ENCODE measurements around the gene GINM1. TPM values are rescaled to one million over a fixed set of nuclear protein-coding genes. Genes with fewer than 3 reads are reported as not detected.

Gene GINM1
- total RNA-seq, 4 donors from 2014 or later = 53.7 to 71.8 (median 57.0) TPM

DNA sequence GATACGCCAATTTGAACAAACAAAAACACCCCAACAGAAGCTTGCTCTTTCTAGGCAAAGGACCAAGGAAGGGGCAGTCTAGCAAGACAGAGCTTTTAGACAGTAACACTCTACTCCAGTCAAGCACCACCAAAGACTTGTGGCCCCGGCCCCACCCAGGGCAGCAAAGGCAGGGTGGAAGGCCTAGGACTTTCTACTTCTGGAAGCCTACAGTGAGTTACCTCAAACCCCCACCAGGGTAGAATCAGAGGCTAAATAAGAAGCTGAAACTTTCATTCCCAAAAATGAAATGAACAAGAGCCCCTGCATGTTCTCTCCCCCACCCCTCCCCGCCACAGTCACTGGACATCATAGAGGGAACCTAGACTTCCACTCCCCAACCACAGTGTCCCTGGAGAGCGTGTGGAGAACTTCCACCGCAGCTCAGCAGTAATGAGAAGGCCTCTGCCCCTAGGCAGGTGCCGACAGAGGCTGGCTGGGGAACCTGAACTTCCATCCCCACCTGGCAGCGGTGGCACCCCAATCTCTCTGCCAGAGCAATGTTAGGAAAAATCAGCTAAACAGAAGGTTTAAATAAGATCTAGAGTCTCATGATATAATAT lies 42.3 kb downstream of the GINM1 start:
- intact Hi-C loops (cut with DNase I) = no loop called here
- no peaks in the 10 kb centered on the region for H3K4me1 ChIP-seq
- no peaks in the 10 kb centered on the region for H3K27me3 ChIP-seq
- H3K36me3 ChIP-seq = peaks cover 0 to 21% (median under 1%) of the 10 kb centered on the region in 4 donors
- TF ChIP-seq, protein P1, sequence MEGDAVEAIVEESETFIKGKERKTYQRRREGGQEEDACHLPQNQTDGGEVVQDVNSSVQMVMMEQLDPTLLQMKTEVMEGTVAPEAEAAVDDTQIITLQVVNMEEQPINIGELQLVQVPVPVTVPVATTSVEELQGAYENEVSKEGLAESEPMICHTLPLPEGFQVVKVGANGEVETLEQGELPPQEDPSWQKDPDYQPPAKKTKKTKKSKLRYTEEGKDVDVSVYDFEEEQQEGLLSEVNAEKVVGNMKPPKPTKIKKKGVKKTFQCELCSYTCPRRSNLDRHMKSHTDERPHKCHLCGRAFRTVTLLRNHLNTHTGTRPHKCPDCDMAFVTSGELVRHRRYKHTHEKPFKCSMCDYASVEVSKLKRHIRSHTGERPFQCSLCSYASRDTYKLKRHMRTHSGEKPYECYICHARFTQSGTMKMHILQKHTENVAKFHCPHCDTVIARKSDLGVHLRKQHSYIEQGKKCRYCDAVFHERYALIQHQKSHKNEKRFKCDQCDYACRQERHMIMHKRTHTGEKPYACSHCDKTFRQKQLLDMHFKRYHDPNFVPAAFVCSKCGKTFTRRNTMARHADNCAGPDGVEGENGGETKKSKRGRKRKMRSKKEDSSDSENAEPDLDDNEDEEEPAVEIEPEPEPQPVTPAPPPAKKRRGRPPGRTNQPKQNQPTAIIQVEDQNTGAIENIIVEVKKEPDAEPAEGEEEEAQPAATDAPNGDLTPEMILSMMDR (IDR thresholded peaks at IDR 0.05) = no peak
- TF ChIP-seq EP300 (IDR thresholded peaks at IDR 0.05) (no peak), POLR2A (IDR thresholded peaks at IDR 0.05; ENCODE audit: low read depth) (no peak), POLR2AphosphoS5 (IDR thresholded peaks at IDR 0.05) (no peak)
- 96% methylated on average over 6 of the region's 7 CpGs for WGBS
- H3K27ac ChIP-seq (replicated peaks in 1 of 4) = no peak overlapping the region
- no peak for DNase-seq (ENCODE audit: extremely low spot score)
- no peak overlapping the region for H3K4me3 ChIP-seq
- H3K9me3 ChIP-seq = peaks cover 0 to 4% (median 0%) of the 10 kb centered on the region in 4 donors

DNA sequence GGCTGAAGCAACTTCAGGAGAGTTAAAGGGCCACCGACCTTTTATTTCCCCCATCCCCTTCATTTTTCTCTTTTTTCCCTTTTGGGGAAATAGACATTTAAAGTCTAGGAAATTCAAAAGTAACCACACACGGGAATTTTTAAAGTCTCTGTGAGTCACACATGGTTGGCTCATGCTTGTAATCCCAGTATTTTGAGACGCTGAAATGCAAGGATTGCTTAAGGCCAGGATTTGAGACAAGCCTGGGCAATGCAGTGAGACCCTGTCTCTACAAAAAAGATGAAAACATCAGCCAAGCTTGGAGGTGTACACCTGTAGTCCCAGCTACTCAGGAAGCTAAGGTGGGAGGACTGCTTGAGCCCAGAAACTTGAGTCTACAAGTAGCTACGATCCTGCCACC lies 48.2 kb downstream of the GINM1 start:
- DNase-seq (ENCODE audit: extremely low spot score) = no peak
- no peak overlapping the region for H3K4me3 ChIP-seq
- peaks cover 0 to 6% (median 0%) of the 10 kb centered on the region in 4 donors for H3K4me1 ChIP-seq
- TF ChIP-seq, protein P1 (IDR thresholded peaks at IDR 0.05) = no peak
- TF ChIP-seq EP300 (IDR thresholded peaks at IDR 0.05) (no peak), POLR2AphosphoS5 (IDR thresholded peaks at IDR 0.05) (no peak), POLR2A (IDR thresholded peaks at IDR 0.05; ENCODE audit: low read depth) (no peak)
- intact Hi-C loops (cut with DNase I) = no loop called here
- no peaks in the 10 kb centered on the region for H3K27me3 ChIP-seq
- H3K27ac ChIP-seq (replicated peaks in 1 of 4) = no peak overlapping the region
- H3K36me3 ChIP-seq = peaks cover 3 to 35% (median 8%) of the 10 kb centered on the region in 4 donors
- peaks cover 0 to 8% (median 0%) of the 10 kb centered on the region in 4 donors for H3K9me3 ChIP-seq
- 98% methylated on average over 4 of the region's 4 CpGs for WGBS

DNA sequence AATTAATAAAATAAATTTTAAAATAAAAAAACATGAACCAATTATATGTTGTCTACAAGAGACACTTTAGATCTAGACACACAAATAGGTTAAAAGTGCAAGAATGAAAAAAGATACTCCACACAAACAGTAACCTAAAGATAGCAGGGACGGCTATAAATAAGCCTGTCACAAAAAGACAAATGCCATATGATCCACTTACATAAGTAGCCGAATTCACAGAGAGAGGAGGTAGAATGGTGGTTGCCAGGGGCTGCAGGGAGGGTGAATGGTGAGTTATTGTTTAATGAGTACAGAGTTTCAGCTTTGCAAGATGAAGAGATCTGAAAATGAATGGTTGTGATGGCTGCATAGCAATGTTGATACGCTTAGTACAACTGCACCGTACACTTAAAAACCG lies 49.6 kb downstream of the GINM1 start:
- Histone ChIP-seq H3K27me3 (no peaks in the 10 kb centered on the region), H3K4me3 (no peak overlapping the region), H3K9me3 (peaks cover 0 to 8% (median 0%) of the 10 kb centered on the region in 4 donors), H3K36me3 (peaks cover 8 to 47% (median 21%) of the 10 kb centered on the region in 4 donors), H3K27ac (replicated peaks in 1 of 4) (no peak overlapping the region), H3K4me1 (peaks cover 0 to 6% (median 0%) of the 10 kb centered on the region in 4 donors)
- WGBS = 47% methylated on average over 5 of the region's 5 CpGs
- no peak for TF ChIP-seq POLR2A (IDR thresholded peaks at IDR 0.05; ENCODE audit: low read depth)
- TF ChIP-seq, protein P1 (IDR thresholded peaks at IDR 0.05) = no peak
- no peak for TF ChIP-seq EP300 (IDR thresholded peaks at IDR 0.05)
- TF ChIP-seq POLR2AphosphoS5 (IDR thresholded peaks at IDR 0.05) = no peak
- DNase-seq (ENCODE audit: extremely low spot score) = no peak
- intact Hi-C loops (cut with DNase I) = no loop called here

DNA sequence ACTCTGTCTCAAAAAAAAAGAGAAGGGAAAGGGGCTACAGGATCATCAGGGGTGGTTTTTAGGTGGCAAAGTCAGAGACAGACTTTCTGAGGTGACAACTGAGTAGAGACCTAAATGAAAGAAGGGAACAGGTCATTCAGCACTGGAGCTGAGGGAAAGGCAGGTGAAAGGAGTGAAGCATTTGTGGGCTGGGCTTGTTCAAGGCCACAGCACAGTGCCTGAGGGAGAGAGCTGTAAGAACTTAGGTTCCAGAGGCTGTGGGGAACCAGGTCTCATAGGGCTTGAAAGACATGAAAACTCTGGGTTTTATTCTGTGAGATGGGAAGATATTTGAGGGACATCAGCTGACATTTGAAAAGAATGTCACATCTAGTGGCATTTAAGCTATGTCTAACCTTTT lies 61.5 kb downstream of the GINM1 start:
- H3K36me3 ChIP-seq = peaks cover 7 to 74% (median 37%) of the 10 kb centered on the region in 4 donors

More for the DNA sequence above, 61.5 kb downstream of the GINM1 start:
- no peaks in the 10 kb centered on the region for H3K4me1 ChIP-seq
- no peaks in the 10 kb centered on the region for H3K9me3 ChIP-seq
- intact Hi-C loops (cut with DNase I) = no loop called here
- no peak for TF ChIP-seq EP300 (IDR thresholded peaks at IDR 0.05)
- no peak for TF ChIP-seq POLR2AphosphoS5 (IDR thresholded peaks at IDR 0.05)
- no peak for TF ChIP-seq POLR2A (IDR thresholded peaks at IDR 0.05; ENCODE audit: low read depth)
- TF ChIP-seq, protein P1 (IDR thresholded peaks at IDR 0.05) = no peak
- H3K27me3 ChIP-seq = no peaks in the 10 kb centered on the region
- DNase-seq (ENCODE audit: extremely low spot score) = no peak
- H3K27ac ChIP-seq (replicated peaks in 1 of 4) = no peak overlapping the region
- no peak overlapping the region for H3K4me3 ChIP-seq
